GM23338 (cell line): ENCODE data around the gene CARD16. TPM values are rescaled to one million over a fixed set of nuclear protein-coding genes. Genes with fewer than 3 reads are reported as not detected.
A peak's percentile ranks its signal among the peaks of the same experiment; 100 is the strongest.

ENCODE experiments used
- ATAC-seq: fragments of 200-7000 bp; cut with Tn5 transposase; 3 replicates; pipeline ENCODE4 v1.9.1; 2020
- DNase-seq: peaks from one replicate; pipeline ENCODE4 v3.0.0-alpha.2; 2015; ENCODE audit warnings: low spot score
- H2AFZ ChIP-seq: fragments of 200-600 bp; sonication (generic); 2 replicates; pipeline ENCODE4 v1.8.0; 2016; ENCODE audit warnings: antibody characterized with exemption, mild to moderate bottlenecking, moderate library complexity
- H3F3A ChIP-seq: fragments of 200-600 bp; sonication (generic); replicated peaks from 2 replicates; pipeline ENCODE4 v1.8.0; 2017; ENCODE audit warnings: antibody characterized with exemption, mixed run types, low read depth
- H3K27ac ChIP-seq: fragments of 200-600 bp; sonication (generic); 2 replicates; pipeline ENCODE4 v1.6.1; 2016; ENCODE audit warnings: low read depth
- H3K27me3 ChIP-seq: fragments of 200-600 bp; sonication (generic); 2 replicates; pipeline ENCODE4 v1.8.0; 2016; ENCODE audit warnings: mild to moderate bottlenecking, mixed run types, moderate library complexity; ENCODE audit not compliant: insufficient read depth
- H3K36me3 ChIP-seq: fragments of 200-600 bp; sonication (generic); 2 replicates; pipeline ENCODE4 v1.8.0; 2016; ENCODE audit warnings: mild to moderate bottlenecking; ENCODE audit not compliant: insufficient read depth
- H3K4me1 ChIP-seq: fragments of 200-600 bp; sonication (generic); 2 replicates; pipeline ENCODE4 v1.8.0; 2016; ENCODE audit warnings: mild to moderate bottlenecking, moderate library complexity; ENCODE audit not compliant: insufficient read depth
- H3K4me2 ChIP-seq: fragments of 200-600 bp; sonication (generic); 2 replicates; pipeline ENCODE4 v1.7.1; 2017; ENCODE audit warnings: mixed run types
- H3K4me3 ChIP-seq: fragments of 200-600 bp; sonication (generic); 2 replicates; pipeline ENCODE4 v1.6.1; 2016; ENCODE audit warnings: mixed run types
- H3K79me2 ChIP-seq: fragments of 200-600 bp; sonication (generic); replicated peaks from 2 replicates; pipeline ENCODE4 v1.8.0; 2017; ENCODE audit warnings: mild to moderate bottlenecking; ENCODE audit not compliant: insufficient read depth
- H3K9me2 ChIP-seq: fragments of 200-600 bp; sonication (generic); 2 replicates; pipeline ENCODE4 v1.8.0; 2017; ENCODE audit not compliant: insufficient read depth
- H4K20me1 ChIP-seq: fragments of 200-600 bp; sonication (generic); replicated peaks from 2 replicates; pipeline ENCODE4 v1.8.0; 2017; ENCODE audit warnings: mild to moderate bottlenecking; ENCODE audit not compliant: insufficient read depth
- H3K27ac Mint-ChIP-seq: 2 replicates; pipeline ENCODE4 v1.8.0; 2020; ENCODE audit warnings: inconsistent platforms, mild to moderate bottlenecking, moderate library complexity, mixed read lengths
- H3K27me3 Mint-ChIP-seq: 3 replicates; pipeline ENCODE4 v1.8.0; 2022; ENCODE audit warnings: low read depth, mild to moderate bottlenecking, moderate library complexity, mixed read lengths, inconsistent platforms; ENCODE audit not compliant: insufficient read depth, poor library complexity
- H3K36me3 Mint-ChIP-seq: 3 replicates; pipeline ENCODE4 v1.8.0; 2021; ENCODE audit warnings: low read depth, mild to moderate bottlenecking, inconsistent platforms, moderate library complexity, mixed read lengths
- H3K4me1 Mint-ChIP-seq: 3 replicates; pipeline ENCODE4 v1.8.0; 2020; ENCODE audit warnings: mild to moderate bottlenecking, inconsistent platforms, mixed read lengths
- H3K4me3 Mint-ChIP-seq: 3 replicates; pipeline ENCODE4 v1.8.0; 2021; ENCODE audit warnings: moderate library complexity, mild to moderate bottlenecking, inconsistent platforms, mixed read lengths
- H3K9me3 Mint-ChIP-seq: 3 replicates; pipeline ENCODE4 v1.8.0; 2020; ENCODE audit warnings: moderate library complexity, mild to moderate bottlenecking, inconsistent platforms, mixed read lengths
- CREB1 ChIP-seq: fragments of 250-450 bp; sonication (Bioruptor Pico); IDR thresholded peaks from 2 replicates; pipeline ENCODE4 v1.5.0; 2020; ENCODE audit warnings: low read depth, mild to moderate bottlenecking, moderate library complexity
- CTCF ChIP-seq, 2 experiments: fragments of 200-600 bp in 1 of 2; sonication (generic) in 1 of 2; conservative IDR thresholded peaks; 2 replicates each; pipeline versions ENCODE4 v1.5.1 to v1.6.1; 2016 to 2017; ENCODE audit warnings: antibody characterized with exemption in 2 of 2, low read depth in 2 of 2, mild to moderate bottlenecking in 2 of 2, moderate library complexity in 1 of 2
- ETS1 ChIP-seq: IDR thresholded peaks from 2 replicates; pipeline ENCODE4 v1.6.1; 2016; ENCODE audit warnings: antibody characterized with exemption
- EZH2 ChIP-seq: fragments of 200-600 bp; sonication (generic); IDR thresholded peaks from one replicate; pipeline ENCODE4 v1.8.0; 2017; ENCODE audit warnings: antibody characterized with exemption, mild to moderate bottlenecking, low read depth; ENCODE audit not compliant: unreplicated experiment
- EZH2phosphoT487 ChIP-seq: fragments of 200-600 bp; sonication (generic); IDR thresholded peaks from one replicate; pipeline ENCODE4 v1.8.1; 2018; ENCODE audit warnings: antibody characterized with exemption; ENCODE audit not compliant: unreplicated experiment
- JUNB ChIP-seq: IDR thresholded peaks from one replicate; pipeline ENCODE4 v1.6.1; 2016; ENCODE audit warnings: antibody characterized with exemption; ENCODE audit not compliant: unreplicated experiment
- NANOG ChIP-seq: IDR thresholded peaks from 2 replicates; pipeline ENCODE4 v1.6.1; 2016; ENCODE audit warnings: antibody characterized with exemption, borderline replicate concordance
- POLR2AphosphoS5 ChIP-seq: IDR thresholded peaks from 2 replicates; pipeline ENCODE4 v1.6.1; 2016; ENCODE audit warnings: antibody characterized with exemption, low read depth
- REST ChIP-seq: IDR thresholded peaks from one replicate; pipeline ENCODE4 v1.6.1; 2018; ENCODE audit warnings: antibody characterized with exemption; ENCODE audit not compliant: unreplicated experiment
- STAT1 ChIP-seq: IDR thresholded peaks from one replicate; pipeline ENCODE4 v1.6.1; 2016; ENCODE audit warnings: antibody characterized with exemption; ENCODE audit not compliant: unreplicated experiment
- ZNF114 ChIP-seq: fragments of 250-450 bp; sonication (Bioruptor Pico); IDR thresholded peaks from 2 replicates; pipeline ENCODE4 v1.5.0; 2020; ENCODE audit warnings: mild to moderate bottlenecking, moderate library complexity
- ZNF331 ChIP-seq: fragments of 250-450 bp; sonication (Bioruptor Pico); IDR thresholded peaks from 2 replicates; pipeline ENCODE4 v1.5.0; 2020; ENCODE audit warnings: low read depth, mild to moderate bottlenecking, moderate library complexity
- ZNF462 ChIP-seq: fragments of 250-450 bp; sonication (Bioruptor Pico); IDR thresholded peaks from 2 replicates; pipeline ENCODE4 v1.5.0; 2020; ENCODE audit warnings: mild to moderate bottlenecking, moderate library complexity
- polyA plus RNA-seq: library from polyadenylated mRNA; unstranded; fragments of >200 nt; fragmentation: Nextera tagmentation; extraction: Ambion mirVana; gene quantifications from 2 replicates; pipeline ENCODE4 v1.2.1, GENCODE V29; 2016
- total RNA-seq: library from RNA; depleted of rRNA; stranded (reverse); fragments of >200 nt; shearing (Covaris generic); gene quantifications from 2 replicates; pipeline ENCODE4 v1.2.3, GENCODE V29; 2014

The CARD16 gene
- total and polyA plus RNA-seq, 2 experiments from 2014 or later, result not detected

GRCh38 chr11:105056446-105056845 is 11.3 kb upstream of the CARD16 start:
- no peaks in the 10 kb centered on the region for H3K27me3 ChIP-seq
- Mint-ChIP-seq H3K4me1 (peaks cover 3% of the 10 kb centered on the region; the same call in 1 of the 3 replicates), H3K9me3 (no peaks in the 10 kb centered on the region), H3K27ac (no peak overlapping the region; the same call in 1 of the 2 replicates), H3K4me3 (no peak overlapping the region), H3K36me3 (no peaks in the 10 kb centered on the region), H3K27me3 (no peaks in the 10 kb centered on the region)
- no peak overlapping the region for H3K4me2 ChIP-seq
- TF ChIP-seq CREB1 (CRISPR knock-in tag), result no peak
- no peak for TF ChIP-seq REST
- no peak for TF ChIP-seq JUNB
- no peak for TF ChIP-seq EZH2
- TF ChIP-seq NANOG, result no peak
- TF ChIP-seq STAT1, result no peak
- no peak for TF ChIP-seq ZNF114 (CRISPR knock-in tag)
- no peak for TF ChIP-seq EZH2phosphoT487
- TF ChIP-seq POLR2AphosphoS5, result no peak
- no peak for TF ChIP-seq ZNF331
- TF ChIP-seq ZNF462 (CRISPR knock-in tag), result no peak
- no peak for TF ChIP-seq ETS1
- no peak for TF ChIP-seq CTCF (conservative IDR thresholded peaks at IDR 0.05; ENCODE audit: low read depth in 2 of 2)
- no peak overlapping the region for H3K4me3 ChIP-seq
- ATAC-seq (no peak), DNase-seq (no peak)
- no peak overlapping the region for H3K27ac ChIP-seq
- H2AFZ ChIP-seq, result 0 out of 2 replicates have a peak overlapping the region, but pooled peaks have one; percentile 54
- peaks cover 8% of the 10 kb centered on the region for H3K9me2 ChIP-seq
- H3K4me1 ChIP-seq, result no peaks in the 10 kb centered on the region; the same call in 1 of the 2 replicates
- H4K20me1 ChIP-seq, result no peaks in the 10 kb centered on the region
- no peaks in the 10 kb centered on the region for H3K36me3 ChIP-seq
- H3F3A ChIP-seq, result no peaks in the 10 kb centered on the region
- H3K79me2 ChIP-seq, result no peaks in the 10 kb centered on the region
